ENCODE measurements around the gene DLAT.
A peak's percentile ranks its signal among the peaks of the same experiment; 100 is the strongest.
"Not testable (repeated sequence)": the region's sequence is repeated elsewhere in the genome, so short reads cannot be mapped to it uniquely, and the experiment has no call there.

DLAT gene

GRCh38 chr11:112049777-112050176 lies 24.6 kb downstream of the DLAT start:
- DNase-seq (ENCODE audit: low spot score), result no peak

GRCh38 chr11:112050721-112051120 lies 25.5 kb downstream of the DLAT start:
- no peak for DNase-seq (ENCODE audit: low spot score)

GRCh38 chr11:112051768-112052167 lies 26.6 kb downstream of the DLAT start:
- DNase-seq (ENCODE audit: low spot score), result no peak

GRCh38 chr11:112057170-112057569 lies 32.0 kb downstream of the DLAT start:
- no peak for DNase-seq (ENCODE audit: low spot score)

- DNase-seq (ENCODE audit: low spot score), result no peak
Observed at GRCh38 chr11:112058103-112058502, 32.9 kb downstream of the DLAT start.

- DNase-seq (ENCODE audit: low spot score), result no peak
Observed at GRCh38 chr11:112062923-112063322, 37.7 kb downstream of the DLAT start.

GRCh38 chr11:112073941-112074811 lies 49.0 kb downstream of the DLAT start, which contains the start of the genes NKAPD1 and PIH1D2:
Gene NKAPD1 (plus strand): TSS chr11:112074299. CDS start chr11:112075575, 1,276 bp downstream.
Gene PIH1D2 (minus strand): TSS chr11:112074017. CDS start chr11:112073174, 843 bp downstream.
- DNase-seq (ENCODE audit: low spot score), result peak; percentile 89

- DNase-seq (ENCODE audit: low spot score), result no peak
Observed at GRCh38 chr11:112082729-112083128, 57.5 kb downstream of the DLAT start.

GRCh38 chr11:112085822-112086421 lies 60.7 kb downstream of the DLAT start:
- no peak for DNase-seq (ENCODE audit: low spot score)

GRCh38 chr11:112086422-112087191 lies 61.4 kb downstream of the DLAT start, which contains the start of the genes SDHD and TIMM8B:
Gene SDHD (plus strand): TSS chr11:112086873. CDS start chr11:112086908, 35 bp downstream.
Gene TIMM8B (minus strand): TSS chr11:112086756. CDS start chr11:112086723, 33 bp downstream.
- DNase-seq (ENCODE audit: low spot score), result peak; percentile 95

- no peak for DNase-seq (ENCODE audit: low spot score)
Observed at GRCh38 chr11:112087212-112087611, 62.0 kb downstream of the DLAT start.

GRCh38 chr11:112095302-112095701 lies 70.1 kb downstream of the DLAT start:
- DNase-seq (ENCODE audit: low spot score), result not testable (repeated sequence)

- no peak for DNase-seq (ENCODE audit: low spot score)
Observed at GRCh38 chr11:112096194-112096593, 71.0 kb downstream of the DLAT start.

- DNase-seq (ENCODE audit: low spot score), result no peak
Observed at GRCh38 chr11:112097734-112098528, 72.7 kb downstream of the DLAT start.

GRCh38 chr11:112100462-112100861 lies 75.3 kb downstream of the DLAT start:
- no peak for DNase-seq (ENCODE audit: low spot score)

GRCh38 chr11:112103446-112103845 lies 78.2 kb downstream of the DLAT start:
- no peak for DNase-seq (ENCODE audit: low spot score)

- no peak for DNase-seq (ENCODE audit: low spot score)
Observed at GRCh38 chr11:112106070-112106469, 80.9 kb downstream of the DLAT start.
